ENCODE results near the gene NIPAL1. TPM values are rescaled to one million over a fixed set of nuclear protein-coding genes. Genes with fewer than 3 reads are reported as not detected.

Gene NIPAL1
- total RNA-seq, 2 donors from 2014 or later, result 1.0 to 1.6 TPM

DNA sequence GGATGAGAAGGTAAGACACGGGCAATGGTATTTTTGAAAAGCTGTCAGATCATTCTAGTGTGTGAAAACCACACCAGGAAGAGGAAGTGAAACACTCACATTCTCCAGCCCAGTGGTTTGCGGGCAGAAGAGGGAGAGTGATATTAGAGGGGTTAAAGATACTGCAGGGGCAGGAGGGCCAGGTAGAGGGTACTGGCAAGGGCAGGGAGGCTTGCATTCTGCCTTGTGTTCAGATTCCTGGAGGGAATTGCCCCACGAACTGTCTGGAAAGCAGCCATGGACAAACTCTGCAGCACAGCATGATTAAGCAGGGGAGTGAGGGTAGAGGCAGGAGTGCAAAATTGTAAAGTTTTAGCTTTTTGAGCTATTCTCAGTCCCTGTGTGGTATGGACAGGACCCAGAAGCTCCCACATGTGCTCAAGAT, 30.9 kb downstream of the NIPAL1 start:
- intact Hi-C loops (cut with DNase I), result no loop called here
- DNase-seq, result peak in 1 of 4 donors; percentile 9
- Histone ChIP-seq H3K27ac (peak overlapping the region in 3 of 4 donors; percentile 3 to 54 (median 46)), H3K27me3 (no peaks in the 10 kb centered on the region), H3K36me3 (replicated peaks in 1 of 2; ENCODE audit: insufficient read depth in 1 of 2, low read depth in 2 of 2) (no peaks in the 10 kb centered on the region), H3K9me3 (no peaks in the 10 kb centered on the region), H3K4me3 (no peak overlapping the region), H3K4me1 (peaks cover 26% of the 10 kb centered on the region)
- no peak for TF ChIP-seq POLR2A (IDR thresholded peaks at IDR 0.05)
- TF ChIP-seq, protein P1, sequence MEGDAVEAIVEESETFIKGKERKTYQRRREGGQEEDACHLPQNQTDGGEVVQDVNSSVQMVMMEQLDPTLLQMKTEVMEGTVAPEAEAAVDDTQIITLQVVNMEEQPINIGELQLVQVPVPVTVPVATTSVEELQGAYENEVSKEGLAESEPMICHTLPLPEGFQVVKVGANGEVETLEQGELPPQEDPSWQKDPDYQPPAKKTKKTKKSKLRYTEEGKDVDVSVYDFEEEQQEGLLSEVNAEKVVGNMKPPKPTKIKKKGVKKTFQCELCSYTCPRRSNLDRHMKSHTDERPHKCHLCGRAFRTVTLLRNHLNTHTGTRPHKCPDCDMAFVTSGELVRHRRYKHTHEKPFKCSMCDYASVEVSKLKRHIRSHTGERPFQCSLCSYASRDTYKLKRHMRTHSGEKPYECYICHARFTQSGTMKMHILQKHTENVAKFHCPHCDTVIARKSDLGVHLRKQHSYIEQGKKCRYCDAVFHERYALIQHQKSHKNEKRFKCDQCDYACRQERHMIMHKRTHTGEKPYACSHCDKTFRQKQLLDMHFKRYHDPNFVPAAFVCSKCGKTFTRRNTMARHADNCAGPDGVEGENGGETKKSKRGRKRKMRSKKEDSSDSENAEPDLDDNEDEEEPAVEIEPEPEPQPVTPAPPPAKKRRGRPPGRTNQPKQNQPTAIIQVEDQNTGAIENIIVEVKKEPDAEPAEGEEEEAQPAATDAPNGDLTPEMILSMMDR (IDR thresholded peaks at IDR 0.05), result no peak
- WGBS, 2 donors, result 21 to 28% methylated on average over 3 of the region's 3 CpGs
- ATAC-seq, result peak; percentile 36

DNA sequence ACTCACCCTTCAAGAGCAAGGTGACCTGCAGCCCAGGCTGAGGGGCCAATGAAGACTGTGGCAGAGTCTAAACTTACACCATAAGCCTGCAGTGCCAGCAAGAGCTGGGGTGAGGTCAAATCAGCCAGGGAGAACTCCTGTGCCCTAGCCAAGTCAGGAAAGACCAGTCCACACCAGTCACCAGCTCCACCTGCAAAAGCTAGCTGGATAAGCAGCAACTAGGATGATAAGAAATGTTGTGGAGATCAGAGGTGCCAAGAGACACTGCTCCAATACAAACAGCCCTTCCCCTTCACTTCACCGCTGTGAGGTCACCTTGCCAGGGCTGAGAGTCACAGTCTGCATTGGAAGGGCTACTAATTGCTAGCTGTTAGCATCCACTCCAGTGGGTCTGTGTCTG, 31.3 kb downstream of the NIPAL1 start:
- H3K4me3 ChIP-seq, result no peak overlapping the region
- no peaks in the 10 kb centered on the region for H3K27me3 ChIP-seq
- DNase-seq (peak; percentile 29 to 73 (median 48)), ATAC-seq (peak; percentile 82)
- peaks cover 24% of the 10 kb centered on the region for H3K4me1 ChIP-seq
- intact Hi-C loops (cut with DNase I), result no loop called here
- no peaks in the 10 kb centered on the region for H3K9me3 ChIP-seq
- no peak for TF ChIP-seq POLR2A (IDR thresholded peaks at IDR 0.05)
- TF ChIP-seq, protein P1 (IDR thresholded peaks at IDR 0.05), result no peak
- WGBS, 2 donors, result 9 to 18% methylated on average over 1 of the region's 1 CpG
- peak overlapping the region in 3 of 4 donors; percentile 3 to 54 (median 46) for H3K27ac ChIP-seq
- H3K36me3 ChIP-seq (replicated peaks in 1 of 2; ENCODE audit: insufficient read depth in 1 of 2, low read depth in 2 of 2), result no peaks in the 10 kb centered on the region

- intact Hi-C loops (cut with DNase I), result no loop called here
- Histone ChIP-seq H3K4me1 (peaks cover 14% of the 10 kb centered on the region), H3K9me3 (no peaks in the 10 kb centered on the region), H3K27ac (no peak overlapping the region), H3K36me3 (replicated peaks in 1 of 2; ENCODE audit: insufficient read depth in 1 of 2, low read depth in 2 of 2) (no peaks in the 10 kb centered on the region), H3K4me3 (no peak overlapping the region), H3K27me3 (no peaks in the 10 kb centered on the region)
- no peak for TF ChIP-seq POLR2A (IDR thresholded peaks at IDR 0.05)
- TF ChIP-seq, protein P1 (IDR thresholded peaks at IDR 0.05), result no peak
- WGBS, 2 donors, result 87 to 92% methylated on average over 8 of the region's 8 CpGs
- DNase-seq (no peak), ATAC-seq (no peak)
Observed at GRCh38 chr4:48049483-48049882, 32.9 kb downstream of the NIPAL1 start.

DNA sequence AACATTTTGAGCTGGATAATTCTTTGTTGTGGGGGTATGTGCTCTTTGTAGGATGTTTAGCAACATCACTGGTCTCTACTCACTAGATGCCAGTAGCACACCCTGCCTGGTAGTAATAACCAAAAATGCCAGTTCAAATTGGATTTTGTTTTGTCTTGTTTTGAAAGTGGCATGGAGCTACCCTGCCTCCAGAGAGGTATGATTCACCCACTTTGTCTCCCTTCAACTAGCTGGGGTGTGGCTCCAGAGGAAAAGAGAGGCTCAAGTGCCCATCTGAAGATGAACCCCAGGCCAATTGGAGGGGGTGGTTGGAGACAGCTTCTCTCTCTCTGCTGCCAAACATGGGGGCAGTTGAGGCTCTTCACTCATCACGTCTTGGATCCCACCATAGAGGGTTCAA, 34.5 kb downstream of the NIPAL1 start:
- WGBS, 2 donors, result 100% methylated on average over 1 of the region's 1 CpG
- Histone ChIP-seq H3K36me3 (replicated peaks in 1 of 2; ENCODE audit: insufficient read depth in 1 of 2, low read depth in 2 of 2) (no peaks in the 10 kb centered on the region), H3K9me3 (no peaks in the 10 kb centered on the region), H3K4me3 (no peak overlapping the region), H3K4me1 (peaks cover 14% of the 10 kb centered on the region), H3K27ac (no peak overlapping the region), H3K27me3 (no peaks in the 10 kb centered on the region)
- no peak for TF ChIP-seq POLR2A (IDR thresholded peaks at IDR 0.05)
- TF ChIP-seq, protein P1 (IDR thresholded peaks at IDR 0.05), result no peak
- intact Hi-C loops (cut with DNase I), result no loop called here
- ATAC-seq, result no peak
- DNase-seq, result no peak

Data from body of pancreas (tissue), 4 donors.